HK-2 (cell line): ENCODE results near the gene KRTAP4-1.
"Not testable (repeated sequence)": the region's sequence is repeated elsewhere in the genome, so short reads cannot be mapped to it uniquely, and the experiment has no call there.

Experiments used
- DNase-seq: peaks from one replicate; pipeline ENCODE4 v3.0.0-alpha.2; 2018; ENCODE audit not compliant: unreplicated experiment

The KRTAP4-1 gene

DNA sequence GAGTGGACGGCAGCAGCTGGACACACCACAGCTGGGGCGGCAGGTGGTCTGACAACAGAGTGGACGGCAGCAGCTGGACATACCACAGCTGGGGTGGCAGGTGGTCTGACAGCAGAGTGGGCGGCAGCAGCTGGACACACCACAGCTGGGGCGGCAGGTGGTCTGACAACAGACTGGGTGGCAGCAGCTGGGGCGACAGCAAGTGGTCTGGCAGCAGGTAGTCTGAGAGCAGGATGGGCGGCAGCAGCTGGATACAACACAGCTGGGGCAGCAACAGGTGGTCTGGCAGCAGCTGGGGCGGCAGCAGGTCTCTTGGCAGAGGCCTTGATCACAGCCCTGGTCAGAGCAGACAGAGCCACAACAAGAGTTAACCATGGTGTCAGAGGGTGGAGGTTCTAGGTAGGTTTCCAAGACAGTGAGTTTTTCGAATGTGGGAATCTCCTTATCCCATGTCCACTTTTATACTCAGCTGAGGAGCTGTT, at the start of gene KRTAP4-1:
Gene KRTAP4-1, minus strand, starts transcription at position 432 of the 482 bp plus-strand sequence. Its CDS starts 57 bp downstream, at position 375.
- DNase-seq, result no peak

DNA sequence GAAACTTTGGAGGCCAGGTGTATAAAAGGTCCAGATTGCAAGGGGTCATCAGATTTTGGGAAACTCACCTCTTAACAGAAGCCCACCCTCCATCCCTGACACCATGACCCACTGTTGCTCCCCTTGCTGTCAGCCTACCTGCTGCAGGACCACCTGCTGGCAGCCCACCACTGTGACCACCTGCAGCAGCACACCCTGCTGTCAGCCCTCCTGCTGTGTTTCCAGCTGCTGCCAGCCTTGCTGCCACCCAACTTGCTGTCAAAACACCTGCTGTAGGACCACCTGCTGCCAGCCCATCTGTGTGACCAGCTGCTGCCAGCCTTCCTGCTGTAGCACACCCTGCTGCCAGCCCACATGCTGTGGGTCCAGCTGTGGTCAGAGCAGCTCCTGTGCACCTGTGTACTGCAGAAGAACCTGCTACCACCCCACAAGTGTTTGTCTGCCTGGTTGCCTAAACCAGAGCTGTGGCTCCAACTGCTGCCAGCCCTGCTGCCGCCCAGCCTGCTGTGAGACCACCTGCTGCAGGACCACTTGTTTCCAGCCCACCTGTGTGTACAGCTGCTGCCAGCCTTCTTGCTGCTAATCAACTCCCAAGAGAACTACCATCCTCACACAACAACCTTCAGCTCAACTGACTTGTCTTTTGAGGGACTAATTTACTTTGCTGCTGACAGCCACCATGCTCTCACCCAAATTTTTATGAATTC, 47.8 kb upstream of the KRTAP4-1 start, which contains the start of gene KRTAP9-3:
Gene KRTAP9-3, plus strand, starts transcription at position 51 of the 707 bp plus-strand sequence. Its CDS starts 53 bp downstream, at position 104.
- DNase-seq, result not testable (repeated sequence)

DNA sequence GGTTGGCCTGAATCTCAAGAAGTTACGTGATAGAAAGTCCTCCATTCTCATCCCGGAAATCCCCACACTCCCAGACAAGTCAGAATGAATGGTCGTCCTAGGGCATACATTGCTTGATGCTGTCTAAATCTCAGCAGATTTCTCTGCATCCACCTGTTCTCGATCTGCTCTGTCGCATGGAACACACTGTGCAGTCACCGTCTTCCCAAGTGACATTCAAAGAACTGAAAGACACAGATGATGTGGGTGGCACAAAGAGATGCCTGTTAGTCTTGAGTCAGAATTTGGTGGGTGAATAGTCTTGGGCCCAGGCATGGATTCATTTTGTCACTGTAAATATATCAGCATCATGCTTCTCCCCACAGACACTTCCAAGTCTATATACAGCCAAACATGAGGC, 47.0 kb upstream of the KRTAP4-1 start:
- DNase-seq, result no peak

DNA sequence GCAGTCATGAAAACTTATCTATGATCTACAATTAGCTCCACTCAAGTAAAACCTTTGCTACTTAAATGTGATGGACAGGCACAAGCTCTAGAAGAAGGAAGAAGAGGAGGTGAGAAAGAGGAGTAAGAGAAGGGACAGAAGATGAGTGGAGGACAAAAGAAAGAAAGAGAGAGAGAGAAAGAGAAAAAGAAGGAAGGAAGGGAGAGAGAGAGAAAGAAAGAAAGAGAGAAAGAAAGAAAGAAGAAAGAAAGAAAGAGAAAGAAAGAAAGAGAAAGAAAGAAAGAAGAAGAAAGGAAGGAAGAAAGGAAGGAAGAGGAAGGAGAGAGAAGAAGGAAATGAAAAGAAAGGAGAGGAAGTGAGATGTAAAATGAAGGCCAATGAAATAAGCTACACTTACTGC, 45.4 kb upstream of the KRTAP4-1 start:
- no peak for DNase-seq

DNA sequence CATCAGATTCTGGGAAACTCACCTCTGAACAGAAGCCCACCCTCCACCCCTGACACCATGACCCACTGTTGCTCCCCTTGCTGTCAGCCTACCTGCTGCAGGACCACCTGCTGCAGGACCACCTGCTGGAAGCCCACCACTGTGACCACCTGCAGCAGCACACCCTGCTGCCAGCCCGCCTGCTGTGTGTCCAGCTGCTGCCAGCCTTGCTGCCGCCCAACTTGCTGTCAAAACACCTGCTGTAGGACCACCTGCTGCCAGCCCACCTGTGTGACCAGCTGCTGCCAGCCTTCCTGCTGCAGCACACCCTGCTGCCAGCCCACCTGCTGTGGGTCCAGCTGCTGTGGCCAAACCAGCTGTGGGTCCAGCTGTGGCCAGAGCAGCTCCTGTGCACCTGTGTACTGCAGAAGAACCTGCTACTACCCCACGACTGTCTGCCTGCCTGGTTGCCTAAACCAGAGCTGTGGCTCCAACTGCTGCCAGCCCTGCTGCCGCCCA, 41.9 kb upstream of the KRTAP4-1 start, which contains the start of gene KRTAP9-2:
Gene KRTAP9-2, plus strand, starts transcription at position 51 of the 498 bp plus-strand sequence. Its CDS starts 7 bp downstream, at position 58.
- not testable (repeated sequence) for DNase-seq

DNA sequence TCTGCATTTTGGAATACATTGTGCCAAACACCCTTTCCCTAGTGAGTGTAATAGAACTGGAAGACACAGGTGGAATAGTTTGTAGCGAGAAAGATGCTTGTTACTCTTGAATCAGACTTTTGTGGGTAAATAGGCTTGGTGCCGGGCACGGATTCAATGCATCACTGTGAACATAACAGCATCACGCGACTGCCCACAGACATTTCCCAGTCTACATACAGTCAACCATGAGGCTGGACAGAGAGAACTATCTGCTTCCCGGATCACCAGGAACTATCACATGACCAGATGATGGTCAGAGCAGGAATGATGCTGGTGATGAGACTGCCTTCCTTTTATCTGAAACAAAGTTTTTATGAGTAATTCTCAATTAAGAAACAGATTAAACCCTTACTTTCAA, 41.3 kb upstream of the KRTAP4-1 start:
- DNase-seq, result no peak

DNA sequence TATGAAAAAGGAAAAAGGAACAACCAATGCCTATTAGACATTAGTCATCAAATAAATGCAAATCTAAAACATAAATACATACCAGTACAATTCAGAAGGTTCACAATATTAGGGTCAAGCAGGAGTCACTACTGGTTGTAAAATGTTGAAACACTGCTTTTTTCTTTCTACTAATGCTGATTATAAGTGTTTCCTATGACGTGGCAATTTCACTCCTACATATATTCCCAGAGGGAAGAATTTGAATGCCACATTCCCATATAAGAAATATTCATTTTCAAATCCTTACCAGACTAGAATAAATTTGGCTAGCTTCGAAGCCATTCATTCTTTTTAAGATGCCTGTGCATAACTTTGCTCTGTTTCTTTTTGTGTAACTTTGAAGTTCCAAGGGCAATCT, 39.1 kb upstream of the KRTAP4-1 start:
- DNase-seq, result no peak

DNA sequence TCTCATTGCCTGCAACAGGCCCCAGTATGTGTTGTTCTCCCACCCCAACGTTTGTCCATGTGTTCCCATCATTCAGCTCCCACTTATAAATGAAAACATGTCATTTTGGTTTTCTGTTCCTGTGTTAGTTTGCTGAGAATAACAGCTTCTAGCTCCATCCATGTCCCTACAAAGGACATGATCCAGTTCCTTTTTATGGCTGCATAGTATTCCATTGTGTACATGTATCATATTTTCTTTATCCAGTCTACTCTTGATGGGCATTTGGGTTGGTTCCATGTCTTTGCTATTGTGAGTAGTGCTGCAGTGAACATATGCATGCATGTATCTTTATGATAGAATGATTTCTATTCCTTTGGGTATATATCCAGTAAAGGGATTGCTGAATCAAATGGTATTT, 31.0 kb upstream of the KRTAP4-1 start:
- DNase-seq, result no peak

DNA sequence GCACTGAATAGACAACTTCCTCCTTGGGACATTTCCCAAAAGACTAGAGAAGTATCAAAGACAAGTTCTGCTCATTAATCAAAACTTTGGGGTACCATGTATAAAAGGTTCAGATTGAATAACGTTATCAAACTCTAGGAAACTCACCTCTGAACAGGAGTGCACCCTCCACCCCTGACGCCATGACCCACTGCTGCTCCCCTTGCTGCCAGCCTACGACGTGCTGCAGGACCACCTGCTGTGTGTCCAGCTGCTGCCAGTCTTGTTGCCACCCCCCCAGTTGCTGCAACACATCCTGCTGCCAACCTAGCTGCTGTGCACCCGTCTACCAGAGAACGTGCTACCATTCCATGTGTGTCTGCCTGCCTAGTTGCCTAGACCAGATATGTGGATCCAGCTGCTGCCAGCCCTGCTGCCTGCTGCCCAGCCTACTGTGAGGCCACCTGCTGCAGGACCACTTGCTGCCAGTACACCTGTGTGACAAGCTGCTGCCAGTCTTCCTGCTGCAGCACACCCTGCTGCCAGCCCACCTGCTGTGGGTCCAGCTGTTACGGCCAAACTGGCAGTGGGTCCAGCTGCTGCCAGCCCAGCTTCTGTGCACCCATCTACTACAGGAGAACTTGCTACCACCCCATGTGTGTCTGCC, 27.9 kb upstream of the KRTAP4-1 start:
- no peak for DNase-seq

DNA sequence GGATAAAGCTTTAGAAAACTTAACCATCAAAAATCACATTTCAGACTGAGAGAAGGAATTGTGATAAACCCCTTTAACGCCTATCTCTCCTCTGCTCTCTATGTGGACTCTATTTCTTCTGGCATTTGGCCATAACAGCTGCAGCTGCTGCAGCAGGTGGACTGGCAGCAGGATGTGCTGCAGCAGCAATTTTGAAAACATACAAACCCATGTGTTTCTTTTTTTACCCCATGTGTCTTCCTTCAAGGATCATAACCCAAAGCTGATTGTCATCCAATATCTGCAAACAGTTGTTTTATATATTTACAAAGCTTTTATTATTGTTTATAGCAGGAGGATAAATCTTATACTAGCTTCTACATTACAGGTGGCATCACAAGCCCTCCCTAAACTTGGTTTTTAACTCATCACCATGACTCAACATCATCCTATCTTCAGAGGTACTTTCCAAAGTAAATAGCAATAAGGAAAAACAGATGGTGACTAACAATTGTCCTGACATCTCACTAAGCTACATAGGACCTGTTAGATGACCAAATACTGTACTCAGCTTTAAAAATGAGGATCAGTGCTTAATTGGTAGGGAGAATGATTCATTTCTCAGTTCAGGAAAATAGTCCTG, 27.2 kb upstream of the KRTAP4-1 start:
- DNase-seq, result no peak

DNA sequence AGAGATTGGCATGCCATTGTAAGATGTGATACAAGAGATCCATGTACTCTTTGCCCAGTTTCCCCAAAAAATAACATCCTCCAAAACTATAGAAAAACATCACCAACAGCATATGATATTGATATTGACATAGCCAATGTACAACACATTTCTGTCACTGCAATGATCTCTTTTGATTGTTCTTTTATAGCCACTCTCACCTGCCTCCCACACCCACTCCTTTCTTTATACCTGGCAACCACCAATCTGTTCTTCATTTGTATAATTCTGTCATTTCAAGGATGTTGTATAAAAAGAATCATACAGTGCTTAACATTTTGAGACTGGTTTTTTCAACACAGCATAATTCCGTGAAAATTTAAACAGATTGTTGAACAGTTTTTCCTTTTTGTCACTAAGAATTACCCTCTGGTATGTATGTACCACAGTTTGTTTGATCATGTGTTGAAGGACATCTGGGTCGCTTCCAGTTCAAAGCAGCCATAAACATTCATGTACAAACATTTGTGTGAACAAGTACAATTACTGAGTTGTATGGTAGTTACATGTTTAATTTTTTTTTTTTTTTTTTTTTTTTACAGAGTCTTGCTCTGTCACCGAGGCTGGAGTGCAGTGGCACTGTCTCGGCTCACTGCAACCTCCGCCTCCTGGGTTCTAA, 14.8 kb upstream of the KRTAP4-1 start:
- DNase-seq, result no peak

DNA sequence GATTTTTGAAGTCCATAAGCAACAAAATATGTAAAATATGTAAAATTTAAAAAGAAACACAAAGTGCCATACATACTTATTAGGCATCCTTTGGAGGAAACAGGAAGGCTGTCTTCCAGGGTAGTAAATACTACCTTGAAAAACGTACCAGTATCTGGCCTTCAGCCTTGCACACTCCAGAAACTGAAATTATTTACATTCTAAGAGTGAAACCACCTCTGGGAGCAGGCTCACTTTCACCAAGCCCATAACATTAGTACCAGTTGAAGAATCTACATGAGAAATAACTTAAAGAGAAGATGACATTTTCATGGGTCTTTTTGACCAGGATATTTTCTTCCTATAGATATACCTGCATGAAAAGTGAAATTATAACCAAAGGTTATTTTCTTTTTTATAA, 11.4 kb upstream of the KRTAP4-1 start:
- DNase-seq, result no peak

DNA sequence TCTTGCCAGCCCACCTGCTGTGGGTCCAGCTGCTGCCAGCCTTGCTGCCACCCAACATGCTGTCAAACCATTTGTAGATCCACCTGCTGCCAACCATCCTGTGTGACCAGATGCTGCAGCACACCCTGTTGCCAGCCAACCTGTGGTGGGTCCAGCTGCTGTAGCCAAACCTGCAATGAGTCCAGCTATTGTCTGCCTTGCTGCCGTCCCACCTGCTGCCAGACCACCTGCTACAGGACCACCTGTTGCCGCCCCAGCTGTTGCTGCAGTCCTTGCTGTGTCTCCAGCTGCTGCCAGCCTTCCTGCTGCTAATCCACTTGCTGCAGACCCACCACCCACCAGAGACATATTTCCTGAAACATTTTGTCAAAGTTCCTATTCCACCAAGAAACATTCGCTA, 5.6 kb upstream of the KRTAP4-1 start:
- DNase-seq, result no peak

DNA sequence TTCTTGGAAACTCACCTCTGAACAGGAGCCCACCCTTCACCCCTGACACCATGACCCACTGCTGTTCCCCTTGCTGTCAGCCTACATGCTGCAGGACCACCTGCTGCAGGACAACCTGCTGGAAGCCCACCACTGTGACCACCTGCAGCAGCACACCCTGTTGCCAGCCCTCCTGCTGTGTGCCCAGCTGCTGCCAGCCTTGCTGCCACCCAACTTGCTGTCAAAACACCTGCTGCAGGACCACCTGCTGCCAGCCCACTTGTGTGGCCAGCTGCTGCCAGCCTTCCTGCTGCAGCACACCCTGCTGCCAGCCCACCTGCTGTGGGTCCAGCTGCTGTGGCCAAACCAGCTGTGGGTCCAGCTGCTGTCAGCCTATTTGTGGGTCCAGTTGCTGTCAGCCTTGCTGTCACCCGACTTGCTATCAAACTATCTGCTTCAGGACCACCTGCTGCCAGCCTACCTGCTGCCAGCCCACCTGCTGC, 5.2 kb upstream of the KRTAP4-1 start, which contains the start of gene KRTAP9-1:
Gene KRTAP9-1, plus strand, starts transcription at position 51 of the 482 bp plus-strand sequence. Its CDS starts 0 bp downstream, at position 51.
- DNase-seq, result not testable (repeated sequence)

DNA sequence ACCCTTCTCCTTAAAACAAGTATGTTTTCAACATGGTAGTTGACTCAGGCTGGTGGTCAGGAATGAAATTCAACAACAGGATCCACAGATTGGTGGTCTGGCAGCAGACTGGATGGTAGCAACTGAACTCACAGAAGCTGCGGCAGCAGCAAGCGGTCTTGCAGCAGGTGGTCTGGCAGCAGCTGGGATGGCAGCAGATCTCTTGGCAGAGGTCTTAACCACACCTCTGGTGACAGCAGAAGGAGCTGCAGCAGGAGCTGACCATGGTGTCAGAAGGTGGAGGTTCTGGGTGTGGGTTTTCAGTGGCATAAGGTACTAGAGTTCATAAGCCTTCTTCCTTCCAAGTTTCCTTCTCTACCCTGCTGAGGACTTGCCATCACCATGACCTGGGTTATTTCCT, 2.2 kb upstream of the KRTAP4-1 start:
- no peak for DNase-seq

DNA sequence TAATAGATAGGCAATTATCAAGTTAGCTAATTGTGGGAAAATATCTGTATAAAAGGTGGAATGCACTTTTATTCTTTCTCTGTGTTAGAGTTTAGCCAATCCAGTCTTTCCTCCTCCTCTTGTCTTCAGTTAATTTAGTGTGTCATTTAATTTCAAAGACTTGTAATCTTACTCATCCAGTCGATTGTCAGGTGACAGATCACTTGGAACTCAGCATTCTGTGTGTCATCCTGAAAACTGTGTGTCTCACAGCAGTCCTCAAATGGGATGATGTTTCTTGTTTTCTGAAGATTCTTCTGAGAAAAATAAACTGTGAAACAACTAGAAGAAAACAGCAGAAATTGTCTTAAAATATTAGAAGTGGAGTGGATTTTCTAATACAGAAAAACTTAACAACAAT, 290 bp upstream of the KRTAP4-1 start:
- no peak for DNase-seq

DNA sequence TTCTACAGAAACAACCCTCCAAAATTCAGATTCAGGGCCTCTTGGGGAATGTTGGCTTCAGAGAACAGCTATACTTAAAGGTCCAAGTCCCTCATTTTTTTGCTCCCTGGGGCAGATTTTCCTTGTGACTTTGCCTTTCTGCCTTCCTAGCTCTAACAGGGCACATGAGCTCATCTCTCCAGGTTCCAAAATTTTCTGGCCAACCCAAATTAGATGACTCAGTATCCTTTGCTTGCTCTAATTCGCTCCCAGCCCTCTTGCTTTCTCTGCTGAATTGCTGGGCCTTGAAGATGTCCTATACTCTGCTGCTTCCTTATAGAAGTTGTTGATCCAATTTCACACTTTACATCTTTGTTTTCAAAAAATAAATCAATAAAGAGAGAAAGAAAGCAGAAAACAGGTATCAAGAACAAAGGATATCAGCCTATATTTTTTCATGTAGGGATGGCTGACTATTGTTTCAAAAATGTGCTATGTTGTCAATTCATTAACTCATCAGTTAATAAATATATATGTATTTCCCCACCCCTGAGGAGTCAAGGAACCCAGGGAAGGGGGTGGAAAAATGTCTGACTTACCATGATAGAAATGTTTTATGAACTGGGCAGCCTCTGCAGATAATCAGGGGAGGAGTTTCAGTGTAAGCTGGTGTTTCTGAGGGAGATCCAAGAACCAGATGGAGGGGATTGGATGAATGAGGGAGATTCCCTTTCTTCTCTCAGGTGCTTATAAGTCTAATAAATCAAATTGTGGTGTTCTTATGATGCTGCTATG, 5.7 kb downstream of the KRTAP4-1 start:
- DNase-seq, result no peak

DNA sequence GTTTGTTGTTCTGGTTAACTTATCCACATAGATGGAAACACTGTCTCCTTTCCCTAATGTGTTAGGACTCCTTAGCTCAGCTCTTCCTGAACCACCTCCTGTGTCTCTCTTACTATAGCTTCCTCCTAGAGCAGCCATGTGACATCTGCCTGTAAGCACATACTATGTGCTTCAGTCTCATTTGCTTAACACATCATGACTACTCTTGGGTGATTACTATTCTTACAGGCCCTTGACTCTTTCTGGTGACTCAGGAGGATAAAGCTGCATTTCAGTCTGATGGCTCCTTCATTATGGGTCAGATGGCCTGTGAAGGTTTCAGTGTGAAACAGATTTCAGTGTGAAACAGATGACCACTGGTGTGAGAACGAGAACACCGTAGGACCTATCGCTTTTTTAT, 6.4 kb downstream of the KRTAP4-1 start:
- DNase-seq, result peak; percentile 6

DNA sequence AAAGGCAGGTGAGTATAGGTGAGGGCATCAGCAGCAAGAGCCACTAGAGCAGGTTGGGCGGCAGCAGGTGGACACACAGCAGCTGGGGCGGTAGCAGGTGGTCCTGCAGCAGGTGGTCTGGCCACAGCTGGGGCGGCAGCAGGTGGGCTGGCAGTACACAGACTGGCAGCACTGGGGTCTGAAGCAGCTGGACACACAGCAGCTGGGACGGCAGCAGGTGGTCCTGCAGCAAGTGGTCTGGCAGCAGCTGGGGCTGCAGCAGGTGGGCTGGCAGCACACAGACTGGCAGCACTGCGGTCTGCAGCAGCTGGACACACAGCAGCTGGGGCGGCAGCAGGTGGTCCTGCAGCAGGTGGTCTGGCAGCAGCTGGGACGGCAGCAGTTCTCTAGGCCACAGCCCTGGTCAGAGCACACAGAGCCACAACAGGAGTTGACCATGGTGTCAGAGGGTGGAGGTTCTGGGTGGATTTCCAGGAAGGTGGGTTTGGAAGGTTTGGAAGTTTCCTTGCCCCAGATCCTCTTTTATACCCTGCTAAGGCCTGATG, 6.9 kb downstream of the KRTAP4-1 start, which contains the start of gene KRTAP4-2:
Gene KRTAP4-2, minus strand, starts transcription at position 495 of the 545 bp plus-strand sequence. Its CDS starts 57 bp downstream, at position 438.
- DNase-seq, result no peak

DNA sequence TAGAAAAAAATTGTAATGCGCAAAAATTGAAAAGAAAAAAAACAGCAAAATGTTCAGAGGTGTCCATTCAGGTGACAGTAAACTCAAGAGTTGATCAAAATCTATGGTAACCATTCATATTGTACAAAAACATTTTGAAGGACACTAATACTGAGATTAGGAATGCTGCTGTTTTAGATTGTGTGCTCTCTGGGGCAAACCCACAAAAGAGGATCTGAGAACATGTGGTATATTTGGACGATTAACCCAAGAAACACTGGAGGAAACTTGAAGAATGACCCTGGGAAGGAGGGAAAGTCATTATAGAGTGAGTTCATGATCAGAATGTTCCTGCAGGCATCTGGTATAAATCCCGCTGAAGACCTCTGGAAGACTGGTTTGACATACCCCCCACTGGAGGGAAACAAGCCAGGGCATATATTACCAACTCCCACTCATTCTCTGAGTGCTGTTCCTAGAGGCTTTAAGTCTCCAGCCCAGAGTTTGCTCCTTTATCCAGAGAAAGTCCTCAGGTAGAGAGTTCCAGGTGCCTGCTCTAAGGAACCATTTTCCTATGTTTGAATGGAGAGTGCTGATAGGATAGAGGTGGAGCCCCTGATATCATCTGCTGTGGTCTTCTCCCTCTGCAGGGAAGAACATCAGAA, 7.8 kb downstream of the KRTAP4-1 start:
- no peak for DNase-seq
